ENCODE data around the gene CHID1.

The CHID1 gene

GRCh38 chr11:844693-845644 lies 65.6 kb downstream of the CHID1 start:
- peak; percentile 81 for DNase-seq (ENCODE audit: low spot score)
- no peak for TF ChIP-seq CTCF (IDR thresholded peaks at IDR 0.05; ENCODE audit: extremely low read depth, insufficient read depth, missing control alignments)
- in situ Hi-C loops (cut with MboI; ENCODE audit: low pct_unique_long_range_greater_than_20kb, low sequenced_read_pairs, unreplicated experiment), result no loop called here

GRCh38 chr11:843818-844692 lies 66.6 kb downstream of the CHID1 start:
- DNase-seq (ENCODE audit: low spot score), result no peak
- in situ Hi-C loops (cut with MboI; ENCODE audit: low pct_unique_long_range_greater_than_20kb, low sequenced_read_pairs, unreplicated experiment), result no loop called here
- TF ChIP-seq CTCF (IDR thresholded peaks at IDR 0.05; ENCODE audit: extremely low read depth, insufficient read depth, missing control alignments), result no peak

- TF ChIP-seq CTCF (IDR thresholded peaks at IDR 0.05; ENCODE audit: extremely low read depth, insufficient read depth, missing control alignments), result peak; percentile 18
- DNase-seq (ENCODE audit: low spot score), result no peak
- in situ Hi-C loops (cut with MboI; ENCODE audit: low pct_unique_long_range_greater_than_20kb, low sequenced_read_pairs, unreplicated experiment), result no loop called here
Observed at GRCh38 chr11:843086-843734, 67.4 kb downstream of the CHID1 start.

- in situ Hi-C loops (cut with MboI; ENCODE audit: low pct_unique_long_range_greater_than_20kb, low sequenced_read_pairs, unreplicated experiment), result no loop called here
- DNase-seq (ENCODE audit: low spot score), result peak; percentile 99
- TF ChIP-seq CTCF (IDR thresholded peaks at IDR 0.05; ENCODE audit: extremely low read depth, insufficient read depth, missing control alignments), result no peak
Observed at GRCh38 chr11:842370-843002, 68.1 kb downstream of the CHID1 start, which contains the start of the genes POLR2L and TSPAN4. Gene POLR2L, minus strand, starts transcription at chr11:842529. Its CDS starts 21 bp downstream, at chr11:842508. Gene TSPAN4, plus strand, starts transcription at chr11:842852. Its CDS starts 7,453 bp downstream, at chr11:850305.

GRCh38 chr11:841981-842369 lies 68.6 kb downstream of the CHID1 start:
- DNase-seq (ENCODE audit: low spot score), result no peak
- in situ Hi-C loops (cut with MboI; ENCODE audit: low pct_unique_long_range_greater_than_20kb, low sequenced_read_pairs, unreplicated experiment), result no loop called here
- no peak for TF ChIP-seq CTCF (IDR thresholded peaks at IDR 0.05; ENCODE audit: extremely low read depth, insufficient read depth, missing control alignments)

Measured in GM13977 (cell line).